ENCODE measurements around the gene CAPN11.

CAPN11 gene

GRCh38 chr6:44152109-44152461 lies 6.5 kb upstream of the CAPN11 start:
- no peak for DNase-seq (ENCODE audit: low read depth, low spot score)

GRCh38 chr6:44152533-44152932 lies 6.1 kb upstream of the CAPN11 start:
- H3K27ac ChIP-seq = no peak overlapping the region
- no peak for DNase-seq (ENCODE audit: low read depth, low spot score)

More at GRCh38 chr6:44152109-44152461, 6.5 kb upstream of the CAPN11 start:
- no peak overlapping the region for H3K27ac ChIP-seq

- DNase-seq (ENCODE audit: low read depth, low spot score) = no peak
Measured at GRCh38 chr6:44154067-44154466, 4.6 kb upstream of the CAPN11 start.

GRCh38 chr6:44156494-44157151 lies 2.0 kb upstream of the CAPN11 start:
- H3K27ac ChIP-seq = no peak overlapping the region
- DNase-seq (ENCODE audit: low read depth, low spot score) = no peak

More at GRCh38 chr6:44154067-44154466, 4.6 kb upstream of the CAPN11 start:
- H3K27ac ChIP-seq = no peak overlapping the region

GRCh38 chr6:44157152-44157521 lies 1.5 kb upstream of the CAPN11 start:
- no peak for DNase-seq (ENCODE audit: low read depth, low spot score)
- H3K27ac ChIP-seq = no peak overlapping the region

- peak overlapping the region; percentile 73 for H3K27ac ChIP-seq
- DNase-seq (ENCODE audit: low read depth, low spot score) = peak; percentile 8
Measured at GRCh38 chr6:44161997-44162338, 3.3 kb downstream of the CAPN11 start.

- no peak for DNase-seq (ENCODE audit: low read depth, low spot score)
- no peak overlapping the region for H3K27ac ChIP-seq
Measured at GRCh38 chr6:44162876-44163625, 4.4 kb downstream of the CAPN11 start.

GRCh38 chr6:44166116-44166515 lies 7.5 kb downstream of the CAPN11 start:
- no peak overlapping the region for H3K27ac ChIP-seq
- no peak for DNase-seq (ENCODE audit: low read depth, low spot score)

- no peak for DNase-seq (ENCODE audit: low read depth, low spot score)
- H3K27ac ChIP-seq = no peak overlapping the region
Measured at GRCh38 chr6:44166591-44167184, 8.1 kb downstream of the CAPN11 start.

- H3K27ac ChIP-seq = no peak overlapping the region
- no peak for DNase-seq (ENCODE audit: low read depth, low spot score)
Measured at GRCh38 chr6:44167567-44167966, 8.9 kb downstream of the CAPN11 start.

- no peak overlapping the region for H3K27ac ChIP-seq
Measured at GRCh38 chr6:44169154-44169553, 10.5 kb downstream of the CAPN11 start.

GRCh38 chr6:44169886-44170570 lies 11.4 kb downstream of the CAPN11 start:
- H3K27ac ChIP-seq = no peak overlapping the region
- no peak for DNase-seq (ENCODE audit: low read depth, low spot score)

More at GRCh38 chr6:44169154-44169553, 10.5 kb downstream of the CAPN11 start:
- no peak for DNase-seq (ENCODE audit: low read depth, low spot score)

- H3K27ac ChIP-seq = no peak overlapping the region
- DNase-seq (ENCODE audit: low read depth, low spot score) = no peak
Measured at GRCh38 chr6:44171899-44172546, 13.4 kb downstream of the CAPN11 start.

GRCh38 chr6:44172731-44173500 lies 14.3 kb downstream of the CAPN11 start:
- DNase-seq (ENCODE audit: low read depth, low spot score) = peak; percentile 5
- H3K27ac ChIP-seq = no peak overlapping the region

GRCh38 chr6:44176130-44176761 lies 17.6 kb downstream of the CAPN11 start:
- DNase-seq (ENCODE audit: low read depth, low spot score) = no peak
- no peak overlapping the region for H3K27ac ChIP-seq

- peak overlapping the region; percentile 71 for H3K27ac ChIP-seq
- no peak for DNase-seq (ENCODE audit: low read depth, low spot score)
Measured at GRCh38 chr6:44176762-44177509, 18.3 kb downstream of the CAPN11 start.

- peak overlapping the region; percentile 71 for H3K27ac ChIP-seq
- peak; percentile 1 for DNase-seq (ENCODE audit: low read depth, low spot score)
Measured at GRCh38 chr6:44177691-44178423, 19.2 kb downstream of the CAPN11 start.

Measured in epithelial cell of prostate (primary cell).